WTC11 (cell line): Measurements from ENCODE around the gene AKR1C3. TPM values are rescaled to one million over a fixed set of nuclear protein-coding genes. Genes with fewer than 3 reads are reported as not detected.
"Not testable (repeated sequence)": the region's sequence is repeated elsewhere in the genome, so short reads cannot be mapped to it uniquely, and the experiment has no call there.

Experiments used
- ATAC-seq: fragments of 200-7000 bp; cut with Tn5 transposase; 2 replicates; pipeline ENCODE4 v1.10.0; 2021; ENCODE audit warnings: mild to moderate bottlenecking, moderate library complexity
- CTCF ChIA-PET: fragments of 300-600 bp; sonication (Branson Sonifier 250); formaldehyde crosslinking; loops from one replicate; lab custom pipeline; 2021; ENCODE audit warnings: antibody characterized with exemption; lab: Charles Lee
- POLR2A ChIA-PET: fragments of 350-600 bp; sonication (Branson Sonifier 250); formaldehyde crosslinking; loops from one replicate; lab custom pipeline; 2021; ENCODE audit warnings: antibody characterized with exemption; lab: Charles Lee
- DNase-seq: peaks from one replicate; pipeline ENCODE4 v3.0.0; 2021; ENCODE audit warnings: low spot score
- H3K27ac Mint-ChIP-seq: 2 replicates; pipeline ENCODE4 v1.8.0; 2021; ENCODE audit warnings: mixed read lengths
- H3K27me3 Mint-ChIP-seq: 2 replicates; pipeline ENCODE4 v1.8.0; 2021; ENCODE audit warnings: low read depth, mild to moderate bottlenecking, moderate library complexity, mixed read lengths
- H3K36me3 Mint-ChIP-seq: 2 replicates; pipeline ENCODE4 v1.8.0; 2021; ENCODE audit warnings: mixed read lengths
- H3K4me1 Mint-ChIP-seq: 2 replicates; pipeline ENCODE4 v1.8.0; 2022; ENCODE audit warnings: mixed read lengths
- H3K4me3 Mint-ChIP-seq: 2 replicates; pipeline ENCODE4 v1.8.0; 2021; ENCODE audit warnings: mild to moderate bottlenecking, moderate library complexity, mixed read lengths
- H3K9me3 Mint-ChIP-seq: 2 replicates; pipeline ENCODE4 v1.8.0; 2021; ENCODE audit warnings: mixed read lengths
- ATF1 ChIP-seq: sonication (generic); formaldehyde crosslinking; IDR thresholded peaks from 2 replicates; pipeline ENCODE4 v1.8.1; 2023; ENCODE audit warnings: mild to moderate bottlenecking, moderate library complexity, missing genetic modification reagents
- ATF6 ChIP-seq: sonication (generic); formaldehyde crosslinking; IDR thresholded peaks from 2 replicates; pipeline ENCODE4 v1.8.1; 2023; ENCODE audit warnings: mild to moderate bottlenecking, missing genetic modification reagents
- CDX4 ChIP-seq: fragments of 250-450 bp; sonication (Bioruptor Pico); IDR thresholded peaks from 2 replicates; pipeline ENCODE4 v1.9.0; 2021; ENCODE audit warnings: moderate library complexity, mild to moderate bottlenecking, inconsistent platforms, borderline replicate concordance
- CREB1 ChIP-seq: sonication (generic); formaldehyde crosslinking; IDR thresholded peaks from 2 replicates; pipeline ENCODE4 v1.8.0; 2023; ENCODE audit warnings: mild to moderate bottlenecking, missing genetic modification reagents
- E2F5 ChIP-seq: sonication (generic); formaldehyde crosslinking; IDR thresholded peaks from 2 replicates; pipeline ENCODE4 v1.8.1; 2022; ENCODE audit warnings: mild to moderate bottlenecking, moderate library complexity, missing genetic modification reagents
- ESRRA ChIP-seq: sonication (generic); formaldehyde crosslinking; IDR thresholded peaks from 2 replicates; pipeline ENCODE4 v1.8.1; 2022; ENCODE audit warnings: mild to moderate bottlenecking, missing genetic modification reagents, borderline replicate concordance
- FOXP4 ChIP-seq: sonication (generic); formaldehyde crosslinking; IDR thresholded peaks from 2 replicates; pipeline ENCODE4 v1.8.0; 2022; ENCODE audit warnings: mild to moderate bottlenecking, missing genetic modification reagents
- HMGA2 ChIP-seq: fragments of 250-450 bp; sonication (Bioruptor Pico); IDR thresholded peaks from 2 replicates; pipeline ENCODE4 v1.4.0; 2021; ENCODE audit warnings: mild to moderate bottlenecking, moderate library complexity
- JUN ChIP-seq: sonication (generic); formaldehyde crosslinking; IDR thresholded peaks from 2 replicates; pipeline ENCODE4 v1.8.0; 2023; ENCODE audit warnings: mild to moderate bottlenecking, missing genetic modification reagents
- MLX ChIP-seq: sonication (generic); formaldehyde crosslinking; IDR thresholded peaks from 2 replicates; pipeline ENCODE4 v1.8.1; 2023; ENCODE audit warnings: mild to moderate bottlenecking, missing genetic modification reagents, moderate library complexity
- NFATC4 ChIP-seq: fragments of 250-450 bp; sonication (Bioruptor Pico); IDR thresholded peaks from 2 replicates; pipeline ENCODE4 v1.9.0; 2021; ENCODE audit warnings: mild to moderate bottlenecking
- NFE2L1 ChIP-seq: sonication (generic); formaldehyde crosslinking; IDR thresholded peaks from 2 replicates; pipeline ENCODE4 v1.8.1; 2023; ENCODE audit warnings: missing genetic modification reagents
- NR3C1 ChIP-seq: sonication (generic); formaldehyde crosslinking; conservative IDR thresholded peaks from 2 replicates; pipeline ENCODE4 v1.8.1; 2023; ENCODE audit warnings: low read depth, mild to moderate bottlenecking, missing genetic modification reagents
- PRDM15 ChIP-seq: sonication (generic); formaldehyde crosslinking; IDR thresholded peaks from 2 replicates; pipeline ENCODE4 v1.8.0; 2022; ENCODE audit warnings: missing genetic modification reagents
- RELA ChIP-seq: sonication (generic); formaldehyde crosslinking; IDR thresholded peaks from 2 replicates; pipeline ENCODE4 v1.8.1; 2022; ENCODE audit warnings: missing genetic modification reagents, mild to moderate bottlenecking, borderline replicate concordance
- SMAD3 ChIP-seq: sonication (generic); formaldehyde crosslinking; IDR thresholded peaks from 2 replicates; pipeline ENCODE4 v1.8.0; 2022; ENCODE audit warnings: missing genetic modification reagents, mild to moderate bottlenecking, borderline replicate concordance
- TEAD1 ChIP-seq: sonication (generic); formaldehyde crosslinking; IDR thresholded peaks from 2 replicates; pipeline ENCODE4 v1.8.0; 2022; ENCODE audit warnings: mild to moderate bottlenecking, missing genetic modification reagents
- ZNF219 ChIP-seq: sonication (generic); formaldehyde crosslinking; IDR thresholded peaks from 2 replicates; pipeline ENCODE4 v1.8.0; 2023; ENCODE audit warnings: missing genetic modification reagents, mild to moderate bottlenecking, borderline replicate concordance
- ZNF232 ChIP-seq: sonication (generic); formaldehyde crosslinking; IDR thresholded peaks from 2 replicates; pipeline ENCODE4 v1.8.0; 2022; ENCODE audit warnings: mild to moderate bottlenecking, missing genetic modification reagents
- ZNF512 ChIP-seq: sonication (generic); formaldehyde crosslinking; IDR thresholded peaks from 2 replicates; pipeline ENCODE4 v1.8.1; 2022; ENCODE audit warnings: missing genetic modification reagents, borderline replicate concordance
- total RNA-seq: library from RNA; stranded (reverse); gene quantifications from 3 replicates; pipeline ENCODE4 v1.2.3, GENCODE V29; 2021

AKR1C3 gene
- total RNA-seq, 1 experiment from 2014 or later, result 6.7 TPM

- ChIA-PET POLR2A (no interaction called here), CTCF (no interaction called here)
- peaks cover 37% of the 10 kb centered on the region for H3K9me3 Mint-ChIP-seq
- ATAC-seq (no peak), DNase-seq (no peak)
- H3K27me3 Mint-ChIP-seq, result 0 out of 2 replicates have a peak, but pooled peaks cover 3% of the 10 kb centered on the region
- H3K4me3 Mint-ChIP-seq, result no peak overlapping the region
- H3K36me3 Mint-ChIP-seq, result peaks cover 22% of the 10 kb centered on the region
- no peaks in the 10 kb centered on the region for H3K4me1 Mint-ChIP-seq
- TF ChIP-seq ESRRA (CRISPR knock-in tag) (no peak), CDX4 (no peak), HMGA2 (no peak), ATF1 (CRISPR knock-in tag) (no peak), MLX (CRISPR knock-in tag) (no peak), ATF6 (CRISPR knock-in tag) (no peak), ZNF232 (CRISPR knock-in tag) (no peak), NFATC4 (CRISPR knock-in tag) (no peak), RELA (CRISPR knock-in tag) (no peak), NFE2L1 (no peak), NR3C1 (CRISPR knock-in tag) (no peak), ZNF512 (CRISPR knock-in tag) (no peak), CREB1 (no peak)
- H3K27ac Mint-ChIP-seq, result no peak overlapping the region
Measured at GRCh38 chr10:5108658-5109416, 14.6 kb downstream of the AKR1C3 start.

GRCh38 chr10:5109861-5110260 is 15.6 kb downstream of the AKR1C3 start:
- DNase-seq, CTCF ChIA-PET, POLR2A ChIA-PET, H3K4me3 Mint-ChIP-seq, H3K27ac Mint-ChIP-seq, H3K4me1 Mint-ChIP-seq, H3K27me3 Mint-ChIP-seq, ATAC-seq: not testable (repeated sequence)
- peaks cover 22% of the 10 kb centered on the region for H3K36me3 Mint-ChIP-seq
- peaks cover 44% of the 10 kb centered on the region for H3K9me3 Mint-ChIP-seq

- Mint-ChIP-seq H3K4me3 (no peak overlapping the region), H3K4me1 (no peaks in the 10 kb centered on the region), H3K9me3 (peaks cover 66% of the 10 kb centered on the region), H3K27ac (no peak overlapping the region), H3K27me3 (0 out of 2 replicates have a peak, but pooled peaks cover 3% of the 10 kb centered on the region), H3K36me3 (peaks cover 18% of the 10 kb centered on the region)
- ChIA-PET POLR2A (no interaction called here), CTCF (no interaction called here)
- DNase-seq (no peak), ATAC-seq (no peak)
- TF ChIP-seq CREB1 (no peak), PRDM15 (no peak), JUN (CRISPR knock-in tag) (no peak), SMAD3 (CRISPR knock-in tag) (no peak), TEAD1 (CRISPR knock-in tag) (no peak), E2F5 (CRISPR knock-in tag) (no peak), FOXP4 (no peak), ZNF219 (no peak)
Measured at GRCh38 chr10:5116621-5117020, 22.4 kb downstream of the AKR1C3 start.
